Common myeloid progenitor, CD34-positive (primary cell): ENCODE data around the gene PRADC1.
"Not testable (repeated sequence)": the region's sequence is repeated elsewhere in the genome, so short reads cannot be mapped to it uniquely, and the experiment has no call there.

Experiments used
- CTCF ChIA-PET: fragments of 350-600 bp; sonication (Branson Sonifier 250); formaldehyde crosslinking; loops from one replicate; lab custom pipeline; 2021; ENCODE audit warnings: antibody characterized with exemption; lab: Charles Lee
- POLR2A ChIA-PET: fragments of 350-600 bp; sonication (Branson Sonifier 250); formaldehyde crosslinking; loops from one replicate; lab custom pipeline; 2021; ENCODE audit warnings: antibody characterized with exemption; lab: Charles Lee
- DNase-seq, 3 donors: peaks; one replicate each; pipeline versions ENCODE4 v3.0.0 to v3.0.0-alpha.2; 2013
- H3K27ac ChIP-seq, 2 experiments: 1 replicate in 1 of 2; 2 replicates in 1 of 2; pipeline ENCODE4 v1.7.0; 2013; ENCODE audit warnings: inconsistent platforms in 2 of 2, low read length in 2 of 2, mild to moderate bottlenecking in 2 of 2, low read depth in 1 of 2, moderate library complexity in 1 of 2; ENCODE audit not compliant: severe bottlenecking in 2 of 2, insufficient read depth in 1 of 2, poor library complexity in 1 of 2
- H3K27me3 ChIP-seq, 5 experiments: replicated peaks in 2 of 5; 1 replicate in 3 of 5; 2 replicates in 2 of 5; pipeline versions ENCODE4 v1.6.1 to v1.7.0; 2013; ENCODE audit warnings: low read length in 4 of 5, mild to moderate bottlenecking in 2 of 5, moderate library complexity in 2 of 5, inconsistent platforms in 1 of 5; ENCODE audit not compliant: insufficient read depth in 5 of 5, control insufficient read depth in 4 of 5
- H3K36me3 ChIP-seq, 4 experiments: 1 replicate in 2 of 4; 2 replicates in 2 of 4; pipeline versions ENCODE4 v1.6.1 to v1.7.0; 2013; ENCODE audit warnings: low read length in 3 of 4, control low read depth in 1 of 4, mild to moderate bottlenecking in 1 of 4; ENCODE audit not compliant: control insufficient read depth in 4 of 4, insufficient read depth in 4 of 4
- H3K4me1 ChIP-seq, 4 experiments: 1 replicate in 3 of 4; 2 replicates in 1 of 4; pipeline versions ENCODE4 v1.6.1 to v1.7.1; 2013; ENCODE audit warnings: low read length in 3 of 4, mild to moderate bottlenecking in 3 of 4, control low read depth in 1 of 4, inconsistent platforms in 1 of 4, moderate library complexity in 1 of 4; ENCODE audit not compliant: control insufficient read depth in 4 of 4, insufficient read depth in 4 of 4; ENCODE audit errors: control extremely low read depth in 1 of 4
- H3K4me3 ChIP-seq, 7 experiments: 1 replicate in 4 of 7; 2 replicates in 3 of 7; pipeline versions ENCODE4 v1.5.1 to v1.7.0; 2013; ENCODE audit warnings: mild to moderate bottlenecking in 7 of 7, low read length in 6 of 7, moderate library complexity in 6 of 7, inconsistent platforms in 2 of 7, low read depth in 2 of 7, control low read depth in 1 of 7; ENCODE audit not compliant: insufficient read depth in 4 of 7, control insufficient read depth in 1 of 7; ENCODE audit errors: extremely low read depth in 1 of 7
- H3K9me3 ChIP-seq, 5 experiments: 1 replicate in 4 of 5; 2 replicates in 1 of 5; pipeline versions ENCODE4 v1.6.1 to v1.7.1; 2013; ENCODE audit warnings: low read length in 4 of 5, mild to moderate bottlenecking in 2 of 5, inconsistent platforms in 1 of 5, low read depth in 1 of 5, moderate library complexity in 1 of 5; ENCODE audit not compliant: control insufficient read depth in 4 of 5, insufficient read depth in 2 of 5; ENCODE audit errors: control extremely low read depth in 1 of 5
- WGBS: methylation state at CpG from one replicate; pipeline ENCODE4 v1.1.5; 2013; ENCODE audit not compliant: insufficient coverage; 5-methylcytosine and 5-hydroxymethylcytosine counted together

Gene PRADC1

DNA sequence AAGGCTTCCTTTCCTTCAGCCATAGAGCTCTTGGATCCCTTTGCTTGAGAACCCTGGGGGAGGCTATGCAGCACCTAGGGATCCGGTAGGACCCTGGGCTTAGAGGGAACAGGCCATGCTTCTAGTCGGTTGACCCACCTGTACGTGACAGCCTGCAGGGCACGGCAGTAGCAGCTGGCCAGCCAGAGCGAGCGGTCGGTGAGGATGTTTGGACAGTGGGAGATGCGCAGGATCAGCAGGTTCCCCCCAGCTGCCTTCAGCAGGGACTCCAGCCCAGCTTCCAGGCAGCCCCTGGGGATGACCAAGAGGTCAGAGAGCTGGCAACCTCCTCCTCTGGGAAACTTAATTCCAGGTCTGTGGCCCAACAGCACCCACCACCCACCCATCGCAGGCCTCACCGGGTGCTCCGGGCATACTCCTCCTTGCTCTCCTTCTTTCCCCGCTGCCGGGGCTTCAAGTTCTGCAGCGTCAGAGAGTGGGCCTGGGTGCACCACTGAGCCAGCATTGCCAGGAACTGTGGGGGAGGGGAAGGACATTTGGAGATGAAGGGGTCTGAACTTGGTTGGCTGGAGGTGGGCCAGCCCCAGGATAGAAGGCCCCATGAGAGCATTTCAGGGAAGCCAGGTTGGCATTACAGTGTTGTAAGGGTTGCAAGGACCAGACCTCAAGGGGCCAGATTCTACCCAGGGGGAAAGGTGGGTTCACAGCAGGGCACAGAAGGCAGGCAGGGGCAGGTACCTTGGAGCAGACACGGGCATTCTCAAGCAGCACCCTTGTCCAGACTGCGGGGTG is 30.7 kb upstream of the PRADC1 start:
- Histone ChIP-seq H3K36me3 (peaks cover 0 to 80% (median 45%) of the 10 kb centered on the region in 4 experiments), H3K4me1 (no peaks in the 10 kb centered on the region), H3K9me3 (no peaks in the 10 kb centered on the region), H3K27ac (no peak overlapping the region), H3K4me3 (no peak overlapping the region), H3K27me3 (peaks cover 0 to 6% (median 0%) of the 10 kb centered on the region in 5 experiments)
- CTCF ChIA-PET, result interaction anchor here (2.0 kb wide), 1 partner anchor 13 kb away, joined by 5 read pairs; no protein-coding TSS in a partner anchor
- DNase-seq, result no peak
- WGBS, result 92% methylated on average over 10 of the region's 16 CpGs
- POLR2A ChIA-PET, result interaction anchor here (0.6 kb wide), 1 partner anchor 97 kb away, joined by 8 read pairs; no protein-coding TSS in a partner anchor

DNA sequence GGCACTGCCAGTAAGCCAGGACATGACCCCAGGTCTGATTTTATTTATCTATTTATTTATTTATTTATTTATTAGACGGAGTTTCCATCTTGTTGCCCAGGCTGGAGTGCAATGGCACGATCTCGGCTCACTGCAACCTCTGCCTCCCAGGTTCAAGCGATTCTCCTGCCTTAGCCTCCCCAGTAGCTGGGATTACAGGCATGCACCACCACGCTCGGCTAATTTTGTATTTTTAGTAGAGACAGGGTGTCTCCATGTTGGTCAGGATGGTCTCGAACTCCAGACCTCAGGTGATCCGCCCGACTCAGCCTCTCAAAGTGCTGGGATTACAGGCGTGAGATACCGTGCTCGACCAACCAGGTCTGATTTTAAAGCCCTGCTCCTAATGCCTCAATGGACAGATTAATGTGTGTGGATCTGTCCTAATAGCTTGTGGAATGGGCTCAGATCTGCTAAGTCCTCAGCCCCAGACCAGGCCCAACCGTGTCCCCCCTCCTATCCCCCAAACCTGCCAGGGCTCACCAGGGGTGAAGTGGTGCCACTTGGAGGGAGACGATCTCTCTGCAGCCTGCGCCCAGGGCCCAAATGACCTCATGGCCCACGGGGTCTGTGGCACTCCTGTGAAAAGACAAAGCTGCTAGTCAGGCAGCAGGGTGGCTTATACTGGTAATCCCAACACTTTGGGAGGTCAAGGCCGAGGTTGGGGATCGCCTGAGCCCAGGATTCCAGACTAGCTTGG is 29.8 kb upstream of the PRADC1 start:
- WGBS, result 94% methylated on average over 17 of the region's 18 CpGs
- H3K27me3 ChIP-seq, H3K27ac ChIP-seq, H3K4me3 ChIP-seq, H3K4me1 ChIP-seq, DNase-seq, H3K9me3 ChIP-seq: not testable (repeated sequence)
- CTCF ChIA-PET, result interaction anchor here (1.0 to 2.0 kb wide), 2 partner anchors 10 to 12 kb away, joined by 3 to 5 read pairs; no protein-coding TSS in a partner anchor
- POLR2A ChIA-PET, result interaction anchor here (0.6 kb wide), 1 partner anchor 98 kb away, joined by 8 read pairs; no protein-coding TSS in a partner anchor
- H3K36me3 ChIP-seq, result peaks cover 0 to 82% (median 45%) of the 10 kb centered on the region in 4 experiments

- ChIA-PET POLR2A (no interaction called here), CTCF (interaction anchor here (1.0 to 2.0 kb wide), 2 partner anchors 9 to 12 kb away, joined by 3 to 5 read pairs; no protein-coding TSS in a partner anchor)
- no peak overlapping the region for H3K4me3 ChIP-seq
- no peaks in the 10 kb centered on the region for H3K9me3 ChIP-seq
- no peak overlapping the region for H3K27ac ChIP-seq
- H3K27me3 ChIP-seq, result no peaks in the 10 kb centered on the region
- WGBS, result 100% methylated on average over 2 of the region's 4 CpGs
- no peak for DNase-seq
- H3K36me3 ChIP-seq, result peaks cover 0 to 83% (median 45%) of the 10 kb centered on the region in 4 experiments
- H3K4me1 ChIP-seq, result peaks cover 0 to 10% (median 0%) of the 10 kb centered on the region in 4 experiments
These were observed 29.1 kb upstream of the PRADC1 start for GRCh38 chr2:73262108-73262651.

DNA sequence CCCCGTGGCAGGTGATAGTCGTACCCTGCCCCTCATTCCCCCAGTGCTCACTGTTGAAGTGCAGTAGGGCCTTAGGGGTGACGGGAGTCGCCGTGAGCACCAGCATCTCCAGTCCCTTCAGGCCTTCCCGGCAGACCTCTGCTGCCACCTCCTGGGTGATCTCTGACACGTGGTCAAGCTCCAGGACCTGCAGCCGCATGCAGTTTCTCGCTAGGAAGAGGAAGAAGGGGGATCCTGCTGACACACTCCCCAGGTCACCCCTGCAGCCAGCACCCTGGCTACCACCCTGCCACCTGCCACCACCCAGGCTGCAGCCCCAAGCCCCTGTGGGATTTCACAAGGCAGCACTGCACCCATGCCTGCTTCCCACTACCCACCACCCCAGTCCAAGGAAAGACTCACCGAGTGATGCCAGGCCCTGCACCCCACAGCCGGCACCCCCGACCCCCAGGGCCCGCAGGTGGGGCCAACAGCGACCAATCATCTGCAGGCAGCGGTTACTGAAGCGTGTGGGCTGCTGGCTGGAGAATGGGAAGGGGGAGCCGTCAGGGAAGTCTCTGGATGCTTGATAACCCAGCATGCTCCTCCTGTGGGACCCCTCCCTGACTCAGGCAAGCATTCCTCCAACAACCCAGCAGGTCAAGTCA is 27.4 kb upstream of the PRADC1 start:
- ChIA-PET CTCF (interaction anchor here (1.3 kb wide), 1 partner anchor 27 kb away, joined by 3 read pairs; the partner anchor contains the start of genes CCT7 and PRADC1), POLR2A (no interaction called here)
- Histone ChIP-seq H3K9me3 (no peaks in the 10 kb centered on the region), H3K36me3 (peaks cover 0 to 73% (median 40%) of the 10 kb centered on the region in 4 experiments), H3K4me3 (no peak overlapping the region), H3K27me3 (no peaks in the 10 kb centered on the region), H3K27ac (no peak overlapping the region), H3K4me1 (peaks cover 0 to 10% (median 0%) of the 10 kb centered on the region in 4 experiments)
- WGBS, result 86% methylated on average over 5 of the region's 17 CpGs
- DNase-seq, result peak in 2 of 3 donors; percentile 43 to 45

DNA sequence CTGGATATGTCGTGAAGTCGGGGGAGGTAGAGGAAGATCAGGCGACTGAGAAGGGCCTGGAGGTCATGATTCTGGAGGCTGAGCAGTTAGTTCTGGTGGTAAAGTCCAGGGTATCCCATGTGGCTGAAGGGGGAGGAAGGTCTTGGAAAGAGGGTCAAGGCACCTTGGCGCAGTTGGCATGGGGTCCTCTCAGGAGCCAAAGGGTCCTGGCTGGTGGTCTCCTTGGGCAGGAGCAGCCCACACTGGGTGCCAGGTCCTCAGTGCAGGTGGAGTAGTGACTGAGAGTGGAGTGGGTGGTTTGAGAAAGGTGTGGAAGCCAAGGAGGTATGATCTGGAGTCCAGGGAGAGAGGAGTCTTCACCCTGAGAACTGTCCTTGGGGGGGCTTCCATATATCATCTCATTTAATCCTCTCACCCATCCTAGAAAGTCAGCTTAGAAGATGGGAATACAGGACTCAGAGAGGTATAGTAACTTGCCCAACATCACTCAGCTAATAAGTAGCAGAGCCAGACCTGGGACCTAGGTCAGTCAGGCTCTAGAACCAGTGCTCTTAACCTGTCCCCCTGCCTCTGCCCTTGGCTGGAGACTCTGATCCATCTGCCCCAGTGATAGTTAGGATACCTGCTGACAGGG is 26.8 kb upstream of the PRADC1 start:
- CTCF ChIA-PET, result interaction anchor here (1.3 kb wide), 1 partner anchor 26 kb away, joined by 3 read pairs; the partner anchor contains the start of genes CCT7 and PRADC1
- WGBS, result 89% methylated on average over 4 of the region's 4 CpGs
- H3K9me3 ChIP-seq, result no peaks in the 10 kb centered on the region

GRCh38 chr2:73259276-73259675 is 26.2 kb upstream of the PRADC1 start:
- no peak overlapping the region for H3K27ac ChIP-seq
- 100% methylated on average over 8 of the region's 8 CpGs for WGBS
- DNase-seq, result no peak
- H3K9me3 ChIP-seq, result no peaks in the 10 kb centered on the region
- CTCF ChIA-PET, result interaction anchor here (1.0 to 1.6 kb wide), 2 partner anchors 22 to 175 kb away, joined by 3 to 4 read pairs; no protein-coding TSS in a partner anchor
- peaks cover 2 to 74% (median 42%) of the 10 kb centered on the region in 4 experiments for H3K36me3 ChIP-seq
- peaks cover 0 to 10% (median 0%) of the 10 kb centered on the region in 4 experiments for H3K4me1 ChIP-seq
- no peak overlapping the region for H3K4me3 ChIP-seq
- no peaks in the 10 kb centered on the region for H3K27me3 ChIP-seq
- POLR2A ChIA-PET, result no interaction called here

More for the DNA sequence above, 26.8 kb upstream of the PRADC1 start:
- H3K27me3 ChIP-seq, result no peaks in the 10 kb centered on the region
- peaks cover 0 to 10% (median 0%) of the 10 kb centered on the region in 4 experiments for H3K4me1 ChIP-seq
- POLR2A ChIA-PET, result no interaction called here
- peaks cover 0 to 74% (median 42%) of the 10 kb centered on the region in 4 experiments for H3K36me3 ChIP-seq
- no peak overlapping the region for H3K4me3 ChIP-seq
- H3K27ac ChIP-seq, result no peak overlapping the region
- no peak for DNase-seq
